Activated T-cell treated with anti-CD3 and anti-CD28 coated beads, Interleukin-2, amount 50 U/mL, for 48 hours (primary cell): Measurements from ENCODE around the gene CRIM1.
"Not testable (repeated sequence)": the region's sequence is repeated elsewhere in the genome, so short reads cannot be mapped to it uniquely, and the experiment has no call there.

Experiments
- DNase-seq, 2 experiments: peaks; one replicate each; pipeline ENCODE4 v3.0.0-alpha.2; 2020

Gene CRIM1

GRCh38 chr2:36355151-36355889 lies at the start of gene CRIM1:
TSS of gene CRIM1 (plus strand) at chr2:36355778. CDS start at chr2:36356293, 515 bp downstream.
- peak; percentile 65 to 72 for DNase-seq

GRCh38 chr2:36307441-36307840 lies 48.1 kb upstream of the CRIM1 start:
- no peak for DNase-seq

GRCh38 chr2:36310444-36310843 lies 45.1 kb upstream of the CRIM1 start:
- not testable (repeated sequence) for DNase-seq

- DNase-seq = no peak
Observed at GRCh38 chr2:36318547-36318946, 37.0 kb upstream of the CRIM1 start.

- DNase-seq = no peak
Observed at GRCh38 chr2:36322108-36322507, 33.5 kb upstream of the CRIM1 start.

- DNase-seq = no peak
Observed at GRCh38 chr2:36326286-36326685, 29.3 kb upstream of the CRIM1 start.

- no peak for DNase-seq
Observed at GRCh38 chr2:36329251-36329650, 26.3 kb upstream of the CRIM1 start.

GRCh38 chr2:36329746-36330472 lies 25.7 kb upstream of the CRIM1 start:
- no peak for DNase-seq

- no peak for DNase-seq
Observed at GRCh38 chr2:36330473-36331395, 24.8 kb upstream of the CRIM1 start.

- DNase-seq = no peak
Observed at GRCh38 chr2:36333350-36334012, 22.1 kb upstream of the CRIM1 start.

GRCh38 chr2:36335597-36335996 lies 20.0 kb upstream of the CRIM1 start:
- no peak for DNase-seq

GRCh38 chr2:36336321-36336720 lies 19.3 kb upstream of the CRIM1 start:
- no peak for DNase-seq

GRCh38 chr2:36337354-36337753 lies 18.2 kb upstream of the CRIM1 start:
- DNase-seq = no peak

- no peak for DNase-seq
Observed at GRCh38 chr2:36338124-36338826, 17.3 kb upstream of the CRIM1 start.

- no peak for DNase-seq
Observed at GRCh38 chr2:36338827-36339145, 16.8 kb upstream of the CRIM1 start.

- no peak for DNase-seq
Observed at GRCh38 chr2:36339607-36340218, 15.9 kb upstream of the CRIM1 start.

- no peak for DNase-seq
Observed at GRCh38 chr2:36343606-36344005, 12.0 kb upstream of the CRIM1 start.

- DNase-seq = no peak
Observed at GRCh38 chr2:36348721-36349120, 6.9 kb upstream of the CRIM1 start.

- DNase-seq = no peak
Observed at GRCh38 chr2:36351291-36351690, 4.3 kb upstream of the CRIM1 start.

- no peak for DNase-seq
Observed at GRCh38 chr2:36351736-36352349, 3.7 kb upstream of the CRIM1 start.

- no peak for DNase-seq
Observed at GRCh38 chr2:36352701-36353100, 2.9 kb upstream of the CRIM1 start.
